A549 treated with DMSO at 1 μM for 4 hours (cell line): Measurements from ENCODE around the gene RRM1. TPM values are rescaled to one million over a fixed set of nuclear protein-coding genes. Genes with fewer than 3 reads are reported as not detected.

Experiments
- total RNA-seq: library from RNA; stranded (reverse); fragments of 200-300 nt; extraction: Qiagen RNA extraction; gene quantifications from 5 replicates; pipeline ENCODE4 v1.2.3, GENCODE V29; 2022; ENCODE audit warnings: low read depth

RRM1 gene
- 79.9 to 95.0 TPM (median 92.5 TPM) in 5 replicates for total RNA-seq

DNA sequence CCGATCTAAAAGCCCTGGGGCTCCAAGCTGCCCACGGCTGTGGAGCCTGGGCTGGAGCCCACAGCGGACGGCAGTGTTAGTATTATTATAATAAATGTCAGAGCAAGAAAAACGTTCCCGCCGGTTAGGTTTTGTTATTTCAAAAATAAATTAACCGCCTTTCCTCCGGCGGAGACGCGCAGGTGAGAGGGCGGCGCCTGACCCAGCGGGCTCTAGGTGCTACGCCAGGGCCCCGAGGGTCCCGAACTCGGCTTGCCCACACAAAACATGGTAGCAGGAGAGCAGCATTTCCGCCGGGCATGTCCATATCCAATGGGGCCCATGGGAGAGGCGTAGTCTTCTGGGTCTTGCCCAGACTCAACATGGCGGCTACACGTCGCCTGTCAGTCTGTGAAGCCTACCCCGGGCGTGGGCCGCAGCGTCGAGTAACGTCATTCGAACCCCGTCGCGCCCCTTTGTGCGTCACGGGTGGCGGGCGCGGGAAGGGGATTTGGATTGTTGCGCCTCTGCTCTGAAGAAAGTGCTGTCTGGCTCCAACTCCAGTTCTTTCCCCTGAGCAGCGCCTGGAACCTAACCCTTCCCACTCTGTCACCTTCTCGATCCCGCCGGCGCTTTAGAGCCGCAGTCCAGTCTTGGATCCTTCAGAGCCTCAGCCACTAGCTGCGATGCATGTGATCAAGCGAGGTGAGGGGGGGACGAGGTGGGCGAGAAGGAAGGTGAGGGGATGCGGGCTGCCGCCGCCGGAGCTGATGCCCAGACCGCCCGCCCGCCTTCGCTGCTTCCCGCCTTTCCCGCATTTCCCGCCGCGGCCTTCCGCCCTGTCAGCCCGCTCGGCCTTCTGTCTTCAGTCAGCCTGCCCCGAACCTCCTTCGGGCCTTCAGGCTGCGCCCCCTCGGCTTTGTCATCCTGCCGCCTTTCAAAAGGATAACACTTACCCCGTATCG is at the start of gene RRM1:
Gene RRM1, plus strand, starts transcription at position 452 of the 944 bp plus-strand sequence. Its CDS starts 214 bp downstream, at position 666.

Other genes with a start within 250 kb of the RRM1 start
- gene STIM1, start 239.1 kb upstream of the RRM1 start, total RNA-seq: 24.6 to 28.2 TPM (median 26.3 TPM) in 5 replicates